NCI-H1694 treated with DMSO at 0.1 percent for 48 hours (cell line): ENCODE results near the gene KCNQ1OT1.
"Not testable (repeated sequence)": the region's sequence is repeated elsewhere in the genome, so short reads cannot be mapped to it uniquely, and the experiment has no call there.

Experiments
- DNase-seq: peaks from one replicate; lab custom pipeline; 2025; lab: John Stamatoyannopoulos, UW

The KCNQ1OT1 gene

DNA sequence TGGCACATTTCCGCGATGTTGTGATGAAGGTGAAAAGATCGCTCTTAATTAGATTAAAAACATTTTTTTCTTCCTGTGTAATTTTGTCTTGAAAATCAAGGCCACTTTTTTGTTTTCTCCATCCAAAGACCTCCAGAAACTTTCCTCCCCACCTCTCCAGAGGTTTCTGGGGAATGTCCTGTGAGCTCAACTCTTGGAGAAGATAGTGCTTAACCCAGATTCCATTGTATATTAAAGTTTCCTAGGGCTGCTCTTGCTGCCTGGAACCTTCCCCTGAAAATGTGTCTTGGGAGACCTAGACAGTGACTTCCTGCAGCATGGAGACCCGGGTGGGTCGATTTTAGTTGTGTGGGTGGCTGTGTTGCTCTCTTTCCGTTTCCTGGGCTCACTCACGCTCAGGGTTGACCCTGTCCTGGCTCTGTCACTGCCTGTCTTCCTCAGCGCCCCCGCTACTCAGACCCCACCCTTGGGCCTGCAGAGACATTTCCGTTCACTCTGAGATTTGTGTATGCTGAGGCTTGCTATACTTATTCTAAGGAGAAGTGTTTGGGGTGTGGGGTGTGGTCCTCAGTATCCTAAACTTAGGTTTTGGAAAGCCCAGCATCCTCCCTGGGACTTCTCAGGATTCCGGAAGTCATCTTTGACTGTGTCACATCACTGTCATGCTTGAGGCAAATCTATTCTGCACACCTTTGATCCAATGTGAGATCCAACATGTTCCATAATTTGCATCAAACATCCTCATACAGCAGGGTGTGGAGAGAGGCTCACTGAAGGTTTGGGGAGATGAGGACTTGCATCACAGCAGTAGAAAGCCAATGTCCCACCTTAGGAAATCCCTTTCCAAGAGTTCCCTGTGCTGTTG lies 47.2 kb downstream of the KCNQ1OT1 start:
- DNase-seq, result no peak

DNA sequence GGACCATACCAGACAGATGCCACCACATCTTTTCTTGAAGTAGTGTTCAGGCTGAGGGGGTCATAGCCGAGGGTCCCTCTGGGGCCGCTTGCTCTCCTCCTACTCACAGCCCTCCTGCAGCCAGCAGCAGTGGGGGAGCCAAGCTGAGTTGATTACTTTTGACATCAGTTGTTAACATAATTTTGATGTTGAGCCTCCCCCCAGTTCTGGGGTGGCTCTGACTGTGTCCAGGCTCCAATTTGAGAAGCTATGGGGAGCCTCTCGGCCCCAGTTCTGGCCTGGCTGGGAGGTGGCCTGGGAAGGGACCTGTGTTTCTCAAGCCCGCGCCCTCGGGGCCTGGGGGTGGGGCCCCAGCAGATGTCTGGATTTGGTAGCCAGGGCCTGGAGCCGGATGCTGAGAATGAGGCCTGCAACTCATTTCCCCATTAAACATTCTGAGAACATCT lies 47.9 kb downstream of the KCNQ1OT1 start:
- no peak for DNase-seq

DNA sequence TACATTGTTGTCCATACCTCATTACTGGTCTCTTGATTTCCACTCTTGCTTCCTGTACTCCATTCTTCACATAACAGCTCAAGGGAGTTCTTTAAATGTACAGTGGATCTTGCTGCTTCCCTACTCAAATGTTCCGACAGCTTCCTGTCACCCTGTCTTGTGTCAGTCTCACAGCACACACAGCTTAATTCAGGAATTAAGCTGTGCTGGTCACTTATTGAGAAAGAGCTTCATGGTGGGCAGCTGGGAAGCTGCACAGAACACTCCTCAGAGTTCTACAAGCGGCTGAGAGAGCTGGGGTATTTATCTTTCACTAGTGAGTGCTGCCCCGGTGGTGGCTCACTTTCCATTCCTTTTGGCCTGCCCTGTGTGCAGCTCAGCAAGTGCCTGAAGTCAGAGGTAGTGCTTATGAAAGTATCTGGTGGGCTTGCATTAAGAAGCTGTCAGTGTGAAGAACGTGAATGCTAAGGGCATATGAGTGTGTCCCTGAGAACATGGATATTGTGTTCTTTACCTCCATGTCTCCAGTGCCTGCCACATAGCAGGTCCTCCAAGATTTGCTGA lies 48.7 kb downstream of the KCNQ1OT1 start:
- no peak for DNase-seq

DNA sequence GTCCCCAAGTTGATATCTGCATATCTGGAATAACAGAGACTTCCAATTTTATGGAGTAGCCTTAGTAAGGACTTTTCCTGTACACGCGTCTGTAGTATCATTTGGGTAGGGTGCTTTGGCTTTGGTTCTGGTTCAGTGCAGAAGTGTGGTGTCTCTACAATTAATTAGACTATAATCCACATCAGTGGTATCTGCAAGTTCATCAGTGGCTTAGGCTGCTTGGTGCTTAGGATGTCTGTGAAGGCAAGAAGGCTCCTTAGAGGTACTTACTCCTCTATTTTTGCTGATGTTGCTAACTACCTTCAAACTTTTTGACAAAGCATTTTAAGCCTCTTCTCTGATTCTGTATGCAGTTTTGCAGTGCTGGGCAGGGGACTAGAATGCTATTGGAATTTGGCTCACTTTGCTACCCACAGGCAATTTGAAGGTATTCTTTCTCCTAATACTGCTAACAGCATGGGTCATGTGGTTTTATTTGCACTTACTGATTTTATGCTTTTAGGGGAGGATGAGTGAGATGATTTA lies 49.4 kb downstream of the KCNQ1OT1 start:
- DNase-seq, result no peak

DNA sequence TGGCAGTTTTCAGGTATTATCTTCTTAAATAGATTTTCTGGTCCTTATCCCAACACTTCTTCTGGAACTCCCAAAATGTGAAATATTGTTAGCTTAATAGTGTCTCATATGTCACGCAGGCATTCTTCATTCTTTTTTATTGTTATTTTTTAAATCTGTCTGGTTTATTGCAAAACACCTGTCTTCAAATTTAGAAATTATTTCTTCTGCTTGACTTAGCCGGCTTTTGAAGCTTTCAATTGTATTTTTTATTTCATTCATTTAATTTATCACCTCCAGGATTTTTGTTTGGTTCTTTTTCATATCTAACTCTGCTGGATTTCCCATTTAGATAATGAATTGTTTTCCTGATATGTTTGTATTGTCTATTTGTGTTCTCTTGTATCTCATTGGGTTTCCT lies 49.9 kb downstream of the KCNQ1OT1 start:
- DNase-seq, result no peak

DNA sequence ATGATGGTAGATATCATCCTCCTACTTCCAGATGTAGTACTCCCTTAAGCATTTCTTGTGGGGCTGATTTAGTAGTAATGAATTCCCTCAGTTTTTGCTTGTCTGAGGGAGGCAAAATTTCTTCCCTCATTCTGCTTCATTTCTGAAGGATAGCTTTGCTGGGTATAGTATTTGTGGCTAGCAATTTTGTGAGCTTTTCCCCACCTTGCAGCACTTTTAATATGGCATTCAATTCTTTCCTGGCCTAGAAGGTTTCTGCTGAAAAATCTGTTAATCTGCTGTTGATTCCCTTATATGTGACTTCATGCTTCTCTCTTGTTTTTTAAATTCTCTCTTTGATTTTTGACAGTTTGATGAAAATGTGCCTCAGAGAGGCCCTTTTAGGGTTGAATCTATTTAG lies 50.4 kb downstream of the KCNQ1OT1 start:
- DNase-seq, result no peak

DNA sequence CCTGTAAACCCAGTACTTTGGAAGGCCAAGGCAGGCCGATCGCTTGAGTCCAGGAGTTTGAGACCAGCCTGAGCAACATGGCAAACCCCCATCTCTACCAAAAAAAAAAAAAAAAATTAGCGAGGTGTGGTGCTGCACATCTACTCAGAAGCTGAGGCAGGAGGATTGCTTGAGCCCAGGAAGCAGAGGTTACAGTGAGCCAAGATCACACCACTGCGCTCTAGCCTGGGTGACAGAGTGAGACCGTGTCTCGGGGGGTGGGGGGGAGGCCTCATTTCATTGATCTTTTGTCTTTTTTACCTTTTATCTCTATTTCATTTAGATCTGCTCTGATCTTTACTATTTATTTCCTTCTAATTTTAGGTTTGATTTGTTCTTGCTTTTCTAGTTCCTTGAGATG lies 51.8 kb downstream of the KCNQ1OT1 start:
- no peak for DNase-seq

DNA sequence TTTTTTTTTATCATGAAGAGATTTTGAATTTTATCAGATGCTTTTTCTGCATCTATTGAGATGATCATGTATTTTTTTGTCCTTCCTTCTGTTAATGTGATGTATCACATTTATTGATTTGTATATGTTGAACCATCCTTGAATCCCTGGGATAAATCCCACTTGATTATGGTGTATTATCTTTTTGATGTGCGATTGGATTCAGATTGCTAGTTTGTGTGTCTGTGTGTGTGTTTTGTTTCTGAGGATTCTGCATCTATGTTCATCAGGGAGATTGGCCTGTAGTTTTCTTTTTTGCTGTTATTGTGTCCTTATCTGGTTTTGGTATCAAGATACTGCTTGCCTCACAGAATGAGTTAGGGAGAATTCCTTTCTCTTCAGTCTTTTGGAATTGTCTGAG lies 52.6 kb downstream of the KCNQ1OT1 start:
- no peak for DNase-seq

DNA sequence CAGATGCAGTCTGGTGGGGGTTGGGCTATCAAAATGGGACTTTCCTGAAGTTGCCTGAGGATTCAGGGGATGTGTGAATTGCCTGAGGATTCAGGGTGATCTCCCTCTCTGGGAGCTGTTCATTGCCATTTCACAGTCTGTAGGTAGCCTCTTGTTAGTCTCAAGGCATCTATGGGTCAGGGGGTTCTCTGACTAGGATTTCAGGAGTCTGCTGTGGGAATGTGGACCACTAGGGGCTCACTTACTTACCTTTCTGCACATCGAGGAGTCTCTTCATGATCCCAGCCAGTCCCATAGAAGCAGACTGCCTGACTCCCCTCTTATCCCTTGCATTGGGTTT lies 54.0 kb downstream of the KCNQ1OT1 start:
- no peak for DNase-seq

DNA sequence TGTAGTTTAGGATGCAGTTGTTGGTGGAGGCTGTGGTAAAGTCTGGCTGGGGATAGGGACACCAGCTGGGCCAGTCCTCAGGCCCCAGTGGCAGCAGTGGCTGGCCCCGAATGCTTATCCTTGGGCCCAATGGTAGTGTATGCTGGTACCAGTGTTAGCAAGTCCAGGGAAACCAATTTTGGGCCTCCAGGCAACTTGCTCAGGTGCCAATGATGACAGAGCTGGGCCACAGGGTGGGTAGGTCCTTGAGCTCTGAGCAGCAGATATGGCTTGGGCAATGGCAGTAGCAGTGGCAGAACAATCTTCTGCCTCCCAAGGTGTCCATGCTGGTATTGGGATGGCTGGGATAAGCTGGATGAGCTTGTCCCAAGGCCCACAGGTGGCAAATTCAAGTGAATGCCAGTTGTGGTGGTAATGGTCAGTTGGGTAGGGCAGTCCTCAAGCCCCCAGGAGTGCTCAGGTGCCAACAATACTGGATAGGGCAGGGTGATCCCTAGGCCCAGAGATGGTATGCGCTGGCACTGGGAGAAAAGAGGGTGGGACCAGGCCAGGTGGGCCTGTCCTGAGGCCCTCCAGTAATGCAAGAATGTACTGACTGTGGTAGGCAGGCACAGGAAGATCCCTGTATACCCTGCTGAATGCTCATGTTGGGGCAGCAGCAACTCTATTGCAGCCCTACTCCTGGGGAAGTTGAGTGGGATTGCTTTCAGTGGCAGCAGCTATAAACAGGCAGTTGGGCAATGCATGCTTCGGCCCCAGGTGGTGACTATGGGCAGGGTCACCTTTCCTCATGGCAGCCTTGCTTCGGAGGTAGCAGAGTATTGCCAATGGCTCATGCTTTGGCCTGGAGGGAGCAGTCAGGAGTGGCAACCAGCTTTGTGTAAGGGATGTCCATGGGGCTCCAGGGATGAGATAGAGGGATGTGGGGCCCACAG lies 54.7 kb downstream of the KCNQ1OT1 start:
- no peak for DNase-seq

DNA sequence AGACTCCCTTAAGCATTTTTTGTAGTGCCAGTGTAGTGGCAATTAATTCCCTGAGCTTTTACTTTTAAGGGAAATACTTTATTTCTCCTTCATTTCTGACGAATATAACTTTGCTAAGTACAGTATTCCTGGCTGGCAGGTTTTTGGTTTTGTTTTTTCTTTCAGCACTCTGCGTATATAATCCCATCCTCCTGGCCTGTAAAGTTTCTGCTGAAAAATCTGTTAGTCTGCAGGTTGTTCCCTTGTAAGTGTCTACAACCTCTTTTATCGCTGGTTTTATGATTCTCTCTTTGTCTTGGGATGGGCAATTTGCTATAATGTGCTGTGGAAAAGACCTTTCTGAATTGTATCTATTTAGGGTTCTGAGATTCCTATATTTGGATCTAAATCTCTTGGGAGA lies 56.0 kb downstream of the KCNQ1OT1 start:
- DNase-seq, result no peak

DNA sequence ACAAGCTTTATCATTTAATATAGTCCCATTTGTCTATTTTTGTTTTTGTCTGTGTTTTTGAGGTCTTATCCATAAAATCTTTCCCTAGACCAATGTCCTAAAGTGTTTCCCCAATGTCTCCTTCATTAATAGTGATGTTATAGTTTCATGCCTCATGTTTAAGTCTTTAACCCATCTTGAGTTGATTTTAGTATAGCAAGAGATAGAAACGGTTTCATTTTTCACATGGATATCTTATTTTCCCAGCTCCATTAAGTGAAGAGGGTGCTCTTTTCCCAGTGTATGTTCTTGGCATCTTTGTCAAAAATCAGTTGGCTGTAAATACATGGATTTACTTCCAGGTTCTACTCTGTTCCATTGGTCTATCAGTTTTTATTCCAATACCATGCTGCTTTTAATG lies 58.2 kb downstream of the KCNQ1OT1 start:
- no peak for DNase-seq

DNA sequence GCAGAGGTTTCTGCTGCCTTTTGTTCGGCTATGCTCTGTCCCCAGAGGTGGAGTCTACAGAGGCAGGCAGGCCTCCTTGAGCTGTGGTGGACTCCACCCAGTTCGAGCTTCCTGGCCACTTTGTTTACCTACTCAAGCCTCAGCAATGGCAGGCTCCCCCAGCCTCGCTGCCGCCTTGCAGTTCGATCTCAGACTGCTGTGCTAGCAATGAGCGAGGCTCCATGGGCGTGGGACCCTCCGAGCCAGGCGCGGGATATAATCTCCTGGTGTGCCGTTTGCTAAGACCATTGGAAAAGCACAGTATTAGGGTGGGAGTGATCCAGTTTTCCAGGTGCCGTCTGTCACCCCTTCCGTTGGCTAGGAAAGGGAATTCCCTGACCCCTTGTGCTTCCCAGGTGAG lies 60.0 kb downstream of the KCNQ1OT1 start:
- DNase-seq, result not testable (repeated sequence)

DNA sequence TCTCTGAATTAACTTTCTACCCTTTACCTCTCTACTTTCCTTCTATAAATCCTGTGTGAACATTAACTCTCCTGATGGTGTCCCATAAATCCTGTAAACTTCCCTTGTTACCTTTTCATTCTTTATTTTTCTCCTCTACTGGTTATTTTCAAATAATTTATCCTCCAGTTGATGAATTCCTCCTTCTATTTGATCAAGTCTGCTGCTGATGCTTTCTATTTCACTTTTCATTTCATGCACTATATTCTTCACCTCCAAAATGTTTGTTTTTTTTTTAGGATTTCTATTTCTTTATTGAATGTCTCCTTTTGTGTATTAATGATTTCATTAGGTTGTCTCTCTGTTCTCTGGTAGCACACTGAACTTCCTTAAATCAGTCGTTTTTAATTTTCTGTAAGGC lies 68.6 kb downstream of the KCNQ1OT1 start:
- no peak for DNase-seq

DNA sequence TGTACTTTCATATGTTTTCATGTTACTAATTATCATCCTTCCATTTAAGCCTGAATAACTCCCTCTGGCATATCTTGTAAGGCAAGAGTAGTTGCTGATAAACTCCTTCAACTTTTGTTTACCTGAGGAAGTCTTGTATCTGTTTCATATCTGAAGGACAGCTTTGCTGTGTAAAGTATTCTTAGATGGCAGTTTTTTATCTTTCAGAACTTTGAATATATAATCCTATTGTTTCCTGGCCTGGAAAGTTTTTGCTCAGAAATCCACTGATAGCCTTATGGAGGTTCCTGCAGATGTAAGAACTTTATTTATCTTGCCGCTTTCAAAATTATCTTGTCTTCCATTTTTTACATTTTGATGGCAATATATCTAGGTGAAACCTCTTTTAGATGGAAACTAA lies 69.1 kb downstream of the KCNQ1OT1 start:
- DNase-seq, result no peak

DNA sequence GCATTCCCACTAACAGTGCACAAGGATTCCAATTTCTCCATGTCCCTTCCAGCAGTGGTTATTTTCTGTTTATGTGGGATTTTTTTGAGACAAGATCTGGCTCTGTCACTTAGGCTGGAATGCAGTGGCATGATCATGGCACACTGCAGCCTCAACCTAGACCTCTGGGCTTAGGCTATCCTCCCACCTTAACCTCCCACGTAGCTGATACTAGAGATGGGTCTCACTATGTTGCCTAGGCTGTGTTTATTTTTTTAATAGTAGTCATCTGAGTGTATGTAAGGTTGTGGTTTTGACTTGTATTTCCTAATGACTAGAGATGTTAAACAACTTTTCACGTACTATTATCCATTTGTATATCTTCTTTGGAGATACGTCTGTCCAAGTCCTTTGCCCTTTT lies 74.6 kb downstream of the KCNQ1OT1 start:
- no peak for DNase-seq

DNA sequence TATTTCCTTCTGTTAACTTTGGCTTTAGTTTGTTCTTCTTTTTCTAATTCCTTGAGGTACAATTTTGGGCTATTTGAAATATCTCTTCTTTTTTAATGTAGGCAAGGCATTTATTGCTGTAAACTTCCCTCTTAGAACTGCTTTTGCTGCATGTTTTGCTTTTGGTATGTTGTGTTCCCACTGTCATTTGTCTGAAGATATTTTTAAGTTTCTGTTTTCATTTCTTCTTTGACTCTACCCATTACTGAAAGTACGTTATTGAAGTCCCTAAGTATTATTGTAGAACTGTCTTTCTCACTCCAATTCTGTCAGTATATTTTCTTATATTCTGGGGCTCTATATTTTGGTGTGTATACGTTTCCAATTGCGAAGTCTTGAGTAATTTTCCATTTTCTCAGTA lies 77.9 kb downstream of the KCNQ1OT1 start:
- no peak for DNase-seq

DNA sequence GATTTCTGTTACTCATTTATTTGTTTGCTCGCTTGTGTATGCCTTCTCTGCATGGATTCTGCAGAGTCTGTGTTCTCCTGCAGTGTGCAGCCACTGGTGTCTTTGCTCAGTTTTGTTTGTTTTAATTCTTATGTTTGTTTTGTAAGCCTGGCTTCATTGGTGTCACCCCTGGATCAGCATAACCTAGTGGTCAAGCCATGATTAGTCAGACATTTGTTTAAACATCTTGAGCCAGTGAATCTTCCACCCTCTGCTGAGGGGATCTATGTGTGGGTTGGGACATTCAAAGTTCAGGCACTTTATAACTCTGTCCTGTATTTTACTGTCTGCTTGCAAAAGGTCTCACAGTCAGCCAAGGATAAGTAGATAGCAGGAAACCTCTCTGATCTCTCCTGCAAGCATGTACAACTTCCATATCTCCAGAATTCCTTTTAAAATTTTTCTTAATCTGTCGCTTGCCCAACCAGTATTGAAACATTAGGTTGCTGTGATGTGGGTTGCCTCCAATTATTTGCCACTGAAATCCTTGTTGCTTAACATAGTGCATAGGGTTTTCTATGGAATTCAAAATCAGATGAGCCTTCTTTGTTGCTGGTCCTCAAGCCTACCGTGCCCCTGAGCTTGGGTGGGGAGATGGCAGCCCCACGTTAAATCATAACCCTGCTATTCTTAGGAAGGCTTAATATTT lies 86.8 kb downstream of the KCNQ1OT1 start:
- no peak for DNase-seq

DNA sequence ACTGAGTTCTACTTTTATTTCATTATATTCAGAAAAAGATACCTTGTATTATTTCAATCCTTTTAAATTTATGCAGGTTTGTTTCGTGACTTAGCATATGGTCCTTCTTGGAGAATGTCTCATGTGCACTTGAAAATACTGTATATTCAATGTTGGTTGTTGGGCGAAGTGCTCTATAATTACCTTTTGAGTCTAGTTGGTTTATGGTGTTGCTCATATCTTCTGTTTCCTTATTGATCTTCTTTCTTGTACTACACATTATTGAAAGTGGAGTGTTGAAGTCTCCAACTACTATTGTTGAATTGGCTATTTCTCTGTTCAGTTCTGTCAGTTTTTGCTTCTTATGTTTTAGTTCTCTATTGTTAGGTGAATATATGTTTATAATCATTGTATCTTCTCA lies 90.4 kb downstream of the KCNQ1OT1 start:
- DNase-seq, result no peak

DNA sequence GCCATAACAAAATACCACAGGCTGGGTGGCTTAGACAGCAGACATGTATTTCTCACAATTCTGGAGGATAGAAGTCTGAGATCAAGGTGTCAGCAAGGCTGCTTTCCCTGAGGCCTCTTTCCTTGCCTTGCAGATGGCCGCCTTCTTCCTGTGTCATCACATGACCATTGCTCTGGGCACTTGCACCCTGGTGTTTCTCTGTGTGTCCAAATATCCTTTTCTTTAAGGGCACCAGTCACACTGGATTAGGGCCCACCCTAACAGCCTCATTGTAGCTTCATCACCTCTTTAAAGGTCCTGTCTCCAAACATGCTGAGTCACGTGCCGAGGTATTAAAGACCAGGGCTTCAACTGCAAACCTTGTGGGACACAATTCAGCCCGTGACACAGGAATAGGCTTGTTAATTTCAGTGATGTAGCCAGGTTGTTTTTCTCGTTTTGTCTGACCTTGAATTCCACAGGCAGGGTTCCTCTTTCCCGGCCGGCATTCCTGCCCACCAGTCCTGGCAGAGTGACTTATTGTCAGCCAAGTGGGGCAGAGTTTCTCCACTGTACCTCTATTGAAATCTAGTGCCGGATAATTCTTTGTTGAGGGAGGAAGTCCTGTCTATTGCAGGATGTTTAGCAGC lies 100.1 kb downstream of the KCNQ1OT1 start:
- DNase-seq, result no peak

DNA sequence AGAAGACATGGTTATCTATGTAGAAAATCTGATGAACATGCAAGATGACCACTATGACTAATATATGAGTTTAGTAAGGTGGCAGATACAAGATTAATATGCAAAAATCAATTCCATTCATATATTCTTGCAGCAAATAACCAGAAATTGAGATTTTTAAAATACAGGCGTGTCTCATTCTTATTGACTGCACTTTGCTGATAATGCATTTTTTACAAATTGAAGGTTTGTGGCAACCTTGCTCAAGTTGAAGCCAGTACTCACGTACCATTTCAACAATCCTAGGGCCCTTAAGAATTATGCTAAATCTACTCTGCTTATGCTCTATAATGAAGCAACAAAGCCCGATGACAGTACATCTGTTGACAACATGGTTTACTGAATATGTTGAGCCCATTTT lies 104.6 kb downstream of the KCNQ1OT1 start:
- no peak for DNase-seq

DNA sequence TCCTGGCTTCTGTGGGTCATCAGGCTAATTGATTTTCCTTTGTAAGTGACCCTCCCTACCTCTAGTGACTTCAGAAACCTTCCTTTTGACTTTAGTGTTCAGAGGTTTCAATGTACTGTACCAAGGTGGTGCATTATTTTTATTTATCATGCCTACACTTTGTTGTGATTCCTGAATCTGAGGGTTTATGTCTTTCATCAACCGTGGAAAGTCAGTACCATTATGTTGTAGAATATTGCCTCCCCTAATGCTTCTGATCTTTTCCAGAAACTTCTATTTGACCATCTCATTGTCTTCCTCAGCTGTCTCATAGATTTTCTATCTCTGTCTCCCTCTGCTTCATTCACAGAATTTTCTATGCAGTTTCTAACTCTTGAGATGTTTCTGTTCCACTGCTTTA lies 105.5 kb downstream of the KCNQ1OT1 start:
- DNase-seq, result no peak
